GM12878 (cell line): ENCODE results near the gene RINL. TPM values are rescaled to one million over a fixed set of nuclear protein-coding genes. Genes with fewer than 3 reads are reported as not detected.

Experiments used
- ATAC-seq: fragments of 200-7000 bp; cut with Tn5 transposase; 3 replicates; pipeline ENCODE4 v1.9.1; 2020; ENCODE audit warnings: mild to moderate bottlenecking, moderate library complexity
- BruUV-seq: library from RNA; stranded (reverse); fragments of 400-500 nt; replicated peaks from 2 replicates; lab custom pipeline; 2021; lab: Mats Ljungman, UMichigan
- CTCF ChIA-PET: fragments of 300-600 bp; sonication (Branson Sonifier 250); formaldehyde crosslinking; extraction: SDS; loops from one replicate; lab custom pipeline; 2021; ENCODE audit warnings: inconsistent platforms; lab: Yijun Ruan, JAX
- POLR2A ChIA-PET: fragments of 350-600 bp; formaldehyde crosslinking; extraction: SDS; loops from one replicate; lab custom pipeline; 2021; ENCODE audit warnings: inconsistent platforms; lab: Charles Lee
- RAD21 ChIA-PET: fragments of 300-600 bp; sonication (Branson Sonifier 250); formaldehyde crosslinking; loops from one replicate; lab custom pipeline; 2023; ENCODE audit warnings: antibody characterized with exemption; ENCODE audit not compliant: unreplicated experiment; lab: Charles Lee
- SMC1A ChIA-PET: fragments of 300-600 bp; sonication (Branson Sonifier 250); formaldehyde crosslinking; loops from one replicate; lab custom pipeline; 2023; ENCODE audit not compliant: unreplicated experiment, uncharacterized antibody; lab: Charles Lee
- DNase-seq: peaks from one replicate; pipeline ENCODE4 v3.0.0-alpha.2; 2011; ENCODE audit warnings: low read depth, low spot score
- FAIRE-seq: peaks from 3 replicates; lab custom pipeline; 2011; peaks lifted over from hg19 to GRCh38; lab: Jason Lieb, UNC
- H2AFZ ChIP-seq: 2 replicates; pipeline ENCODE4 v1.6.0; 2011; ENCODE audit warnings: low read depth, low read length, control low read depth; ENCODE audit not compliant: control insufficient read depth
- H3K27ac ChIP-seq: 2 replicates; pipeline ENCODE4 v1.5.1; 2011; ENCODE audit warnings: control low read depth; ENCODE audit not compliant: control insufficient read depth, insufficient read depth
- H3K27me3 ChIP-seq, 2 experiments: replicated peaks in 1 of 2; 2 replicates each; pipeline versions ENCODE4 v1.6.0 to v1.6.1; 2011; ENCODE audit warnings: low read length in 1 of 2; ENCODE audit not compliant: control insufficient read depth in 2 of 2, insufficient read depth in 2 of 2
- H3K36me3 ChIP-seq, 2 experiments: 2 replicates each; pipeline ENCODE4 v1.5.1; 2011; ENCODE audit warnings: low read length in 1 of 2; ENCODE audit not compliant: control insufficient read depth in 2 of 2, insufficient read depth in 2 of 2
- H3K4me1 ChIP-seq: 2 replicates; pipeline ENCODE4 v1.6.1; 2011; ENCODE audit warnings: mild to moderate bottlenecking, low read length, moderate library complexity, mixed read lengths; ENCODE audit not compliant: control insufficient read depth, insufficient read depth
- H3K4me2 ChIP-seq: 2 replicates; pipeline ENCODE4 v1.6.0; 2011; ENCODE audit warnings: control low read depth; ENCODE audit not compliant: control insufficient read depth, insufficient read depth
- H3K4me3 ChIP-seq: fragments of 200-600 bp; sonication (generic); 2 replicates; pipeline ENCODE4 v1.5.1; 2016
- H3K79me2 ChIP-seq: 2 replicates; pipeline ENCODE4 v1.6.0; 2011; ENCODE audit warnings: low read length; ENCODE audit not compliant: control insufficient read depth, insufficient read depth
- H3K9ac ChIP-seq: 2 replicates; pipeline ENCODE4 v1.8.0; 2011; ENCODE audit warnings: low read length, control low read depth, mixed read lengths; ENCODE audit not compliant: control insufficient read depth, insufficient read depth
- H3K9me3 ChIP-seq: replicated peaks from 3 replicates; pipeline ENCODE4 v1.5.1; 2011; ENCODE audit warnings: mild to moderate bottlenecking, low read length; ENCODE audit not compliant: control insufficient read depth, insufficient read depth
- H4K20me1 ChIP-seq: 2 replicates; pipeline ENCODE4 v1.6.0; 2011; ENCODE audit not compliant: control insufficient read depth, insufficient read depth
- ETV6 ChIP-seq, 2 experiments: fragments of 450-650 bp in 1 of 2; IDR thresholded peaks in 1 of 2; conservative IDR thresholded peaks in 1 of 2; 2 replicates each; pipeline ENCODE4 v1.6.1; 2014; ENCODE audit warnings: antibody characterized with exemption in 1 of 2, borderline replicate concordance in 1 of 2, low read depth in 1 of 2, mild to moderate bottlenecking in 1 of 2, moderate library complexity in 1 of 2
- HDAC6 ChIP-seq: fragments of 200-600 bp; sonication (generic); IDR thresholded peaks from one replicate; pipeline ENCODE4 v1.8.0; 2017; ENCODE audit warnings: antibody characterized with exemption; ENCODE audit not compliant: unreplicated experiment
- MLLT1 ChIP-seq: fragments of 450-650 bp; IDR thresholded peaks from 2 replicates; pipeline ENCODE4 v1.6.1; 2016; ENCODE audit warnings: mild to moderate bottlenecking
- NFIC ChIP-seq: IDR thresholded peaks from 2 replicates; pipeline ENCODE4 v1.6.1; 2012; ENCODE audit warnings: low read depth, mild to moderate bottlenecking, inconsistent platforms, low read length, moderate library complexity
- POLR2A ChIP-seq: IDR thresholded peaks from 2 replicates; pipeline ENCODE4 v1.6.1; 2011; ENCODE audit warnings: low read depth, mild to moderate bottlenecking, low read length
- POLR2AphosphoS5 ChIP-seq: IDR thresholded peaks from 2 replicates; pipeline ENCODE4 v1.6.1; 2011; ENCODE audit warnings: mild to moderate bottlenecking, low read length, inconsistent platforms
- RAD21 ChIP-seq: IDR thresholded peaks from 2 replicates; pipeline ENCODE4 v1.6.1; 2011; ENCODE audit warnings: mild to moderate bottlenecking, low read depth, low read length, moderate library complexity; ENCODE audit not compliant: insufficient read depth
- RAD51 ChIP-seq: fragments of 450-650 bp; IDR thresholded peaks from 2 replicates; pipeline ENCODE4 v1.6.1; 2016; ENCODE audit warnings: moderate library complexity, mild to moderate bottlenecking, inconsistent platforms
- SMARCA5 ChIP-seq: fragments of 450-650 bp; IDR thresholded peaks from 2 replicates; pipeline ENCODE4 v1.6.1; 2017; ENCODE audit warnings: mild to moderate bottlenecking
- SUZ12 ChIP-seq: fragments of 200-600 bp; sonication (generic); IDR thresholded peaks from one replicate; pipeline ENCODE4 v1.6.1; 2018; ENCODE audit warnings: antibody characterized with exemption, mild to moderate bottlenecking; ENCODE audit not compliant: unreplicated experiment
- USF1 ChIP-seq: IDR thresholded peaks from 2 replicates; pipeline ENCODE4 v1.6.1; 2011; ENCODE audit warnings: borderline replicate concordance, low read depth, mild to moderate bottlenecking, moderate library complexity, mixed read lengths, low read length; ENCODE audit not compliant: insufficient read depth; ENCODE audit errors: extremely low read length
- YY1 ChIP-seq: IDR thresholded peaks from 2 replicates; pipeline ENCODE4 v1.6.1; 2011; ENCODE audit warnings: low read depth, mild to moderate bottlenecking, low read length
- ZNF217 ChIP-seq: fragments of 450-650 bp; IDR thresholded peaks from 2 replicates; pipeline ENCODE4 v1.6.1; 2017; ENCODE audit warnings: antibody characterized with exemption, mild to moderate bottlenecking
- WGBS: methylation state at CpG from one replicate; pipeline ENCODE4 v1.1.6; 2016; ENCODE audit warnings: low lambda C conversion rate; ENCODE audit not compliant: insufficient replicate concordance, insufficient coverage; ENCODE audit errors: missing lambda C conversion rate; 5-methylcytosine and 5-hydroxymethylcytosine counted together
- in situ Hi-C: fragments of 300-500 bp; cut with MboI; formaldehyde crosslinking; loops from 9 replicates; pipeline ENCODE4 v1.14.3; 2018; ENCODE audit warnings: mixed read lengths
- intact Hi-C: fragments of 100-400 bp; cut with micrococcal nuclease; formaldehyde crosslinking; loops from one replicate; pipeline ENCODE4 v1.14.2; 2022; ENCODE audit not compliant: unreplicated experiment
- polyA plus RNA-seq, 11 experiments: library from polyadenylated mRNA; depleted of rRNA in 4 of 11; unstranded in 6 of 11; stranded (reverse) in 5 of 11; fragments of >200 nt; fragmentation: Nextera tagmentation in 4 of 11; fragmentation: Illumina TruSeq in 1 of 11; extraction: Ambion mirVana in 4 of 11; extraction: Trizol in 1 of 11; gene quantifications; 1 replicate in 1 of 11; 2 replicates in 10 of 11; pipeline versions ENCODE4 v1.2.1 to v1.2.3, GENCODE V29; 2011 to 2016; ENCODE audit warnings: inconsistent platforms in 2 of 11, missing spikeins in 2 of 11, low read depth in 1 of 11
- total RNA-seq, 4 experiments: library from RNA; depleted of rRNA in 3 of 4; stranded (reverse); fragments of >200 nt in 3 of 4; fragmentation: Illumina TruSeq in 1 of 4; extraction: Trizol in 1 of 4; gene quantifications; 2 replicates each; pipeline versions ENCODE4 v1.2.1 to v1.2.3, GENCODE V29; 2013 to 2021
- TF ChIP-seq, protein P1 (sequence below): IDR thresholded peaks from 2 replicates; pipeline ENCODE4 v1.6.1; 2012; ENCODE audit warnings: low read depth, low read length, improper control_type of control experiment
- TF ChIP-seq, protein P2 (sequence below): fragments of 450-650 bp; IDR thresholded peaks from 2 replicates; pipeline ENCODE4 v1.6.1; 2017; ENCODE audit warnings: mild to moderate bottlenecking, low read depth, inconsistent platforms; ENCODE audit not compliant: poor library complexity, severe bottlenecking
- TF ChIP-seq, protein P3 (sequence below): fragments of 450-650 bp; IDR thresholded peaks from 2 replicates; pipeline ENCODE4 v1.6.1; 2014; ENCODE audit warnings: mild to moderate bottlenecking
- TF ChIP-seq, protein P4 (sequence below): IDR thresholded peaks from 2 replicates; pipeline ENCODE4 v1.6.1; 2012; ENCODE audit warnings: low read length, inconsistent platforms

RINL gene
- total and polyA plus RNA-seq, 10 of the 15 experiments (the other 5 are each of a cell fraction or from before 2014, with no cell fraction given), result 14.5 to 64.2 (median 47.6) TPM

DNA sequence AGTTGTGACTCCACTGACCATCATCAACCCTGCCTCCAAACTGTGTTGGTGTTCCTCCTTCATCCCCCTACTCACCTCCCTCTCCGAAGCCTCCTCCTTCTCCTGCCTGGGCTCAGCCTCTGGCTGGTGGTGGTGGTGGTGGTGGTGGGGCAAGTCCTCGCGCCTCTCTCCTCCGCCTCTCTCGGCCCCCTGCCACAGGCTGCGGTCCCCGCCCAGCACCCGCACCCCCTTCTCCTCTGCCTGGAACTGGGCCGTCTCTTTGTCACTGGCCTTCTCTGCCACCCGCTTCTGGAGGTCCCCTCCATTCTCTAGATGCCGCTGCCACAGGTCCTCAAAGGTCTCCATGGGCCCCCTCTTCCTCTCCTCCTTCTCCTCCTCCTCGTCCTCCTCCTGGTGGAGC is 32.4 kb upstream of the RINL start:
- in situ Hi-C loops (no loop called here), intact Hi-C loops (no loop called here)
- Histone ChIP-seq H3K4me2 (no peak overlapping the region), H3K27ac (no peak overlapping the region), H3K27me3 (no peaks in the 10 kb centered on the region), H2AFZ (no peak overlapping the region), H4K20me1 (no peaks in the 10 kb centered on the region), H3K4me1 (no peaks in the 10 kb centered on the region), H3K9ac (no peak overlapping the region), H3K4me3 (no peak overlapping the region), H3K36me3 (peaks cover 0 to 8% of the 10 kb centered on the region in 2 experiments), H3K9me3 (no peaks in the 10 kb centered on the region), H3K79me2 (no peaks in the 10 kb centered on the region)
- no peak for FAIRE-seq
- no peak for DNase-seq
- CTCF ChIA-PET, result no interaction called here
- POLR2A ChIA-PET, result no interaction called here
- SMC1A ChIA-PET, result no interaction called here
- TF ChIP-seq POLR2AphosphoS5 (no peak), SMARCA5 (no peak), SUZ12 (no peak), ETV6 (conservative IDR thresholded peaks at IDR 0.05 in 1 of 2, IDR thresholded peaks at IDR 0.05 in 1 of 2; ENCODE audit: borderline replicate concordance in 1 of 2, low read depth in 1 of 2) (no peak), ZNF217 (no peak), POLR2A (no peak), MLLT1 (no peak), RAD21 (no peak), USF1 (no peak), RAD51 (no peak), YY1 (no peak), HDAC6 (no peak), NFIC (no peak)
- TF ChIP-seq, protein P1, sequence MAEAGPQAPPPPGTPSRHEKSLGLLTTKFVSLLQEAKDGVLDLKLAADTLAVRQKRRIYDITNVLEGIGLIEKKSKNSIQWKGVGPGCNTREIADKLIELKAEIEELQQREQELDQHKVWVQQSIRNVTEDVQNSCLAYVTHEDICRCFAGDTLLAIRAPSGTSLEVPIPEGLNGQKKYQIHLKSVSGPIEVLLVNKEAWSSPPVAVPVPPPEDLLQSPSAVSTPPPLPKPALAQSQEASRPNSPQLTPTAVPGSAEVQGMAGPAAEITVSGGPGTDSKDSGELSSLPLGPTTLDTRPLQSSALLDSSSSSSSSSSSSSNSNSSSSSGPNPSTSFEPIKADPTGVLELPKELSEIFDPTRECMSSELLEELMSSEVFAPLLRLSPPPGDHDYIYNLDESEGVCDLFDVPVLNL, result no peak
- TF ChIP-seq, protein P2, sequence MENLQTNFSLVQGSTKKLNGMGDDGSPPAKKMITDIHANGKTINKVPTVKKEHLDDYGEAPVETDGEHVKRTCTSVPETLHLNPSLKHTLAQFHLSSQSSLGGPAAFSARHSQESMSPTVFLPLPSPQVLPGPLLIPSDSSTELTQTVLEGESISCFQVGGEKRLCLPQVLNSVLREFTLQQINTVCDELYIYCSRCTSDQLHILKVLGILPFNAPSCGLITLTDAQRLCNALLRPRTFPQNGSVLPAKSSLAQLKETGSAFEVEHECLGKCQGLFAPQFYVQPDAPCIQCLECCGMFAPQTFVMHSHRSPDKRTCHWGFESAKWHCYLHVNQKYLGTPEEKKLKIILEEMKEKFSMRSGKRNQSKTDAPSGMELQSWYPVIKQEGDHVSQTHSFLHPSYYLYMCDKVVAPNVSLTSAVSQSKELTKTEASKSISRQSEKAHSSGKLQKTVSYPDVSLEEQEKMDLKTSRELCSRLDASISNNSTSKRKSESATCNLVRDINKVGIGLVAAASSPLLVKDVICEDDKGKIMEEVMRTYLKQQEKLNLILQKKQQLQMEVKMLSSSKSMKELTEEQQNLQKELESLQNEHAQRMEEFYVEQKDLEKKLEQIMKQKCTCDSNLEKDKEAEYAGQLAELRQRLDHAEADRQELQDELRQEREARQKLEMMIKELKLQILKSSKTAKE, result no peak
- TF ChIP-seq, protein P3, sequence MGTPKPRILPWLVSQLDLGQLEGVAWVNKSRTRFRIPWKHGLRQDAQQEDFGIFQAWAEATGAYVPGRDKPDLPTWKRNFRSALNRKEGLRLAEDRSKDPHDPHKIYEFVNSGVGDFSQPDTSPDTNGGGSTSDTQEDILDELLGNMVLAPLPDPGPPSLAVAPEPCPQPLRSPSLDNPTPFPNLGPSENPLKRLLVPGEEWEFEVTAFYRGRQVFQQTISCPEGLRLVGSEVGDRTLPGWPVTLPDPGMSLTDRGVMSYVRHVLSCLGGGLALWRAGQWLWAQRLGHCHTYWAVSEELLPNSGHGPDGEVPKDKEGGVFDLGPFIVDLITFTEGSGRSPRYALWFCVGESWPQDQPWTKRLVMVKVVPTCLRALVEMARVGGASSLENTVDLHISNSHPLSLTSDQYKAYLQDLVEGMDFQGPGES, result no peak
- TF ChIP-seq, protein P4, sequence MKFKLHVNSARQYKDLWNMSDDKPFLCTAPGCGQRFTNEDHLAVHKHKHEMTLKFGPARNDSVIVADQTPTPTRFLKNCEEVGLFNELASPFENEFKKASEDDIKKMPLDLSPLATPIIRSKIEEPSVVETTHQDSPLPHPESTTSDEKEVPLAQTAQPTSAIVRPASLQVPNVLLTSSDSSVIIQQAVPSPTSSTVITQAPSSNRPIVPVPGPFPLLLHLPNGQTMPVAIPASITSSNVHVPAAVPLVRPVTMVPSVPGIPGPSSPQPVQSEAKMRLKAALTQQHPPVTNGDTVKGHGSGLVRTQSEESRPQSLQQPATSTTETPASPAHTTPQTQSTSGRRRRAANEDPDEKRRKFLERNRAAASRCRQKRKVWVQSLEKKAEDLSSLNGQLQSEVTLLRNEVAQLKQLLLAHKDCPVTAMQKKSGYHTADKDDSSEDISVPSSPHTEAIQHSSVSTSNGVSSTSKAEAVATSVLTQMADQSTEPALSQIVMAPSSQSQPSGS, result no peak
- no TSS peak for BruUV-seq
- no peak for ATAC-seq
- RAD21 ChIA-PET, result no interaction called here
- 89% methylated on average over 12 of the region's 12 CpGs for WGBS
